Measurements from ENCODE around the gene KIF3C. TPM values are rescaled to one million over a fixed set of nuclear protein-coding genes. Genes with fewer than 3 reads are reported as not detected.
A peak's percentile ranks its signal among the peaks of the same experiment; 100 is the strongest.

KIF3C gene
- polyA plus RNA-seq, 2 of the 4 experiments (the other 2 are of a cell fraction): 17.1 to 77.4 TPM

DNA sequence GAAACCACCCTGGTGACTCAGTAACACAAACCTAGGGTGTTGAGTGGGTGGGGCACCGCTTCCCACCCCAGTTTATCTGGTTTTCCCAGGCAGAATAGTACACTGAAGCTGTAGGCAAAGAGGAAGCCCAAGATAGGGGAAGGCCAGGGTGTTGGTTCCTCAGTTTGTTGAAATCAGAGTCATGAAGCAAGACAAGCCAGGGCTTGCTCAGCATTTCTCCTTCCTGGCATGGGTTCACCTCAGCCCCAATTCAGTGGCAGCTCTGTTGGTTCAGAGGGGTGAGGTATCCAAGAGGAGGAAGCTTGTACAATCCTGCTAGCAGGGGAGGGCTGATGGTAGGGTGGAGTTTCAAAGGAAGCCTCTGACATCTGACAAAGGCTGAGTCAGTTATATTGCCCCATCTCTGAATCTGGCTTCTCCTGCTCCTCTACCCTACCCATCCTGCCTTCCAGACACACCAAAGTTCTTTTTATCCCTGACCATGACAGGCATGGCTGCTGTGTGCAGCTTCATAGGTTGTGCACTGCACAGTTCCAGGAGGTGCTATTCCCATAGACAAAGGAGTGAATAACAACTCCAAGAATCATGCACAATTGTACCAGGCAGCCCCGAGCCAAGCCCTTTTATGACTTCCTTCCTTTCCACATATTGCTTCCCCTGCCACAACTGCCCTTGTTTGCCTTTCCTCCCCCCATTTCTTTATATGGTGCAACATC is 26.7 kb upstream of the KIF3C start:
- Histone ChIP-seq H3K27ac (peak overlapping the region; percentile 90 to 93), H3K4me2 (peak overlapping the region; percentile 40), H3K9me3 (peaks cover 7% of the 10 kb centered on the region; the same call in 1 of the 3 replicates), H3K4me1 (peaks cover 52% of the 10 kb centered on the region), H3K4me3 (no peak overlapping the region)
- DNase-seq (ENCODE audit: low read depth in 1 of 2, low spot score in 1 of 2) (peak; percentile 68 to 91), FAIRE-seq (peak; percentile 28), ATAC-seq (peak; percentile 46 to 55)
- ChIA-PET POLR2A (interaction anchor here (1.0 to 2.8 kb wide), 6 partner anchors 9 to 130 kb away, joined by 3 to 26 read pairs (median 8); partner anchors contain the start of genes ASXL2 and RAB10), CTCF (interaction anchor here (0.8 to 5.7 kb wide), 12 partner anchors 9 to 136 kb away, joined by 3 to 47 read pairs (median 7); partner anchors contain the start of gene RAB10)
- 24% methylated on average over 2 of the region's 2 CpGs for WGBS (ENCODE audit: missing lambda C conversion rate)
- TF ChIP-seq JUN (IDR thresholded peaks at IDR 0.05) (peak; percentile 29 to 68; a peak in 3 of 5 replicates), EHF (CRISPR knock-in tag; IDR thresholded peaks at IDR 0.05) (no peak), PHF8 (IDR thresholded peaks at IDR 0.05; ENCODE audit: borderline replicate concordance, low read depth) (no peak), BCL3 (IDR thresholded peaks at IDR 0.05) (peak; percentile 38; the same call in 1 of the 3 replicates), HOXB13 (CRISPR knock-in tag; IDR thresholded peaks at IDR 0.05; ENCODE audit: low read depth) (peak; percentile 64; the same call in 1 of the 2 replicates), SMC3 (IDR thresholded peaks at IDR 0.05) (no peak), CEBPB (IDR thresholded peaks at IDR 0.05) (peak; percentile 55 to 78), KDM1A (IDR thresholded peaks at IDR 0.05; ENCODE audit: low read depth) (no peak), RNF2 (IDR thresholded peaks at IDR 0.05; ENCODE audit: borderline replicate concordance, low read depth) (no peak), GATA3 (IDR thresholded peaks at IDR 0.05; ENCODE audit: borderline replicate concordance) (peak; percentile 54; the same call in 1 of the 2 replicates), MAFK (IDR thresholded peaks at IDR 0.05; ENCODE audit: partially characterized antibody) (peak; percentile 97), RAD21 (conservative IDR thresholded peaks at IDR 0.05 in 1 of 2, IDR thresholded peaks at IDR 0.05 in 1 of 2) (peak in 1 of 2 experiments; percentile 26; a peak in 2 of 5 replicates), EHMT2 (IDR thresholded peaks at IDR 0.05; ENCODE audit: low read depth) (no peak), HOXA7 (CRISPR knock-in tag; IDR thresholded peaks at IDR 0.05) (no peak; the same call in 1 of the 2 replicates), NR3C1 (IDR thresholded peaks at IDR 0.05) (no peak), EP300 (IDR thresholded peaks at IDR 0.05) (peak; percentile 50 to 74; a peak in 2 of 5 replicates), HEYL (CRISPR knock-in tag; IDR thresholded peaks at IDR 0.05) (0 out of 2 replicates have a peak, but pooled peaks have one; percentile 56), JUNB (IDR thresholded peaks at IDR 0.05) (peak; percentile 61), HDAC2 (IDR thresholded peaks at IDR 0.05) (no peak), FOSB (CRISPR knock-in tag; IDR thresholded peaks at IDR 0.05) (no peak), RCOR1 (IDR thresholded peaks at IDR 0.05; ENCODE audit: low read depth, low read length) (no peak), NFE2L2 (conservative IDR thresholded peaks at IDR 0.05; ENCODE audit: low read length) (no peak), FOSL2 (IDR thresholded peaks at IDR 0.05) (peak; percentile 48; the same call in 1 of the 2 replicates), FOSL2 (CRISPR knock-in tag; IDR thresholded peaks at IDR 0.05) (peak; percentile 64), ZNF302 (CRISPR knock-in tag; IDR thresholded peaks at IDR 0.05) (no peak), CBX8 (IDR thresholded peaks at IDR 0.05) (no peak), ZC3H11A (IDR thresholded peaks at IDR 0.05) (no peak), ESRRA (IDR thresholded peaks at IDR 0.05; ENCODE audit: borderline replicate concordance, low read length) (0 out of 2 replicates have a peak, but pooled peaks have one; percentile 27)
- TF ChIP-seq, protein P1, sequence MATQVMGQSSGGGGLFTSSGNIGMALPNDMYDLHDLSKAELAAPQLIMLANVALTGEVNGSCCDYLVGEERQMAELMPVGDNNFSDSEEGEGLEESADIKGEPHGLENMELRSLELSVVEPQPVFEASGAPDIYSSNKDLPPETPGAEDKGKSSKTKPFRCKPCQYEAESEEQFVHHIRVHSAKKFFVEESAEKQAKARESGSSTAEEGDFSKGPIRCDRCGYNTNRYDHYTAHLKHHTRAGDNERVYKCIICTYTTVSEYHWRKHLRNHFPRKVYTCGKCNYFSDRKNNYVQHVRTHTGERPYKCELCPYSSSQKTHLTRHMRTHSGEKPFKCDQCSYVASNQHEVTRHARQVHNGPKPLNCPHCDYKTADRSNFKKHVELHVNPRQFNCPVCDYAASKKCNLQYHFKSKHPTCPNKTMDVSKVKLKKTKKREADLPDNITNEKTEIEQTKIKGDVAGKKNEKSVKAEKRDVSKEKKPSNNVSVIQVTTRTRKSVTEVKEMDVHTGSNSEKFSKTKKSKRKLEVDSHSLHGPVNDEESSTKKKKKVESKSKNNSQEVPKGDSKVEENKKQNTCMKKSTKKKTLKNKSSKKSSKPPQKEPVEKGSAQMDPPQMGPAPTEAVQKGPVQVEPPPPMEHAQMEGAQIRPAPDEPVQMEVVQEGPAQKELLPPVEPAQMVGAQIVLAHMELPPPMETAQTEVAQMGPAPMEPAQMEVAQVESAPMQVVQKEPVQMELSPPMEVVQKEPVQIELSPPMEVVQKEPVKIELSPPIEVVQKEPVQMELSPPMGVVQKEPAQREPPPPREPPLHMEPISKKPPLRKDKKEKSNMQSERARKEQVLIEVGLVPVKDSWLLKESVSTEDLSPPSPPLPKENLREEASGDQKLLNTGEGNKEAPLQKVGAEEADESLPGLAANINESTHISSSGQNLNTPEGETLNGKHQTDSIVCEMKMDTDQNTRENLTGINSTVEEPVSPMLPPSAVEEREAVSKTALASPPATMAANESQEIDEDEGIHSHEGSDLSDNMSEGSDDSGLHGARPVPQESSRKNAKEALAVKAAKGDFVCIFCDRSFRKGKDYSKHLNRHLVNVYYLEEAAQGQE (IDR thresholded peaks at IDR 0.05): no peak
- TF ChIP-seq, protein P2, sequence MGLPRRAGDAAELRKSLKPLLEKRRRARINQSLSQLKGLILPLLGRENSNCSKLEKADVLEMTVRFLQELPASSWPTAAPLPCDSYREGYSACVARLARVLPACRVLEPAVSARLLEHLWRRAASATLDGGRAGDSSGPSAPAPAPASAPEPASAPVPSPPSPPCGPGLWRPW (IDR thresholded peaks at IDR 0.05): peak; percentile 56; the same call in 1 of the 2 replicates
- TF ChIP-seq, protein P3, sequence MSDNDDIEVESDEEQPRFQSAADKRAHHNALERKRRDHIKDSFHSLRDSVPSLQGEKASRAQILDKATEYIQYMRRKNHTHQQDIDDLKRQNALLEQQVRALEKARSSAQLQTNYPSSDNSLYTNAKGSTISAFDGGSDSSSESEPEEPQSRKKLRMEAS (IDR thresholded peaks at IDR 0.05): peak; percentile 35

All from A549 (cell line).